ENCODE data around the gene TSHZ1.

TSHZ1 gene, protein sequence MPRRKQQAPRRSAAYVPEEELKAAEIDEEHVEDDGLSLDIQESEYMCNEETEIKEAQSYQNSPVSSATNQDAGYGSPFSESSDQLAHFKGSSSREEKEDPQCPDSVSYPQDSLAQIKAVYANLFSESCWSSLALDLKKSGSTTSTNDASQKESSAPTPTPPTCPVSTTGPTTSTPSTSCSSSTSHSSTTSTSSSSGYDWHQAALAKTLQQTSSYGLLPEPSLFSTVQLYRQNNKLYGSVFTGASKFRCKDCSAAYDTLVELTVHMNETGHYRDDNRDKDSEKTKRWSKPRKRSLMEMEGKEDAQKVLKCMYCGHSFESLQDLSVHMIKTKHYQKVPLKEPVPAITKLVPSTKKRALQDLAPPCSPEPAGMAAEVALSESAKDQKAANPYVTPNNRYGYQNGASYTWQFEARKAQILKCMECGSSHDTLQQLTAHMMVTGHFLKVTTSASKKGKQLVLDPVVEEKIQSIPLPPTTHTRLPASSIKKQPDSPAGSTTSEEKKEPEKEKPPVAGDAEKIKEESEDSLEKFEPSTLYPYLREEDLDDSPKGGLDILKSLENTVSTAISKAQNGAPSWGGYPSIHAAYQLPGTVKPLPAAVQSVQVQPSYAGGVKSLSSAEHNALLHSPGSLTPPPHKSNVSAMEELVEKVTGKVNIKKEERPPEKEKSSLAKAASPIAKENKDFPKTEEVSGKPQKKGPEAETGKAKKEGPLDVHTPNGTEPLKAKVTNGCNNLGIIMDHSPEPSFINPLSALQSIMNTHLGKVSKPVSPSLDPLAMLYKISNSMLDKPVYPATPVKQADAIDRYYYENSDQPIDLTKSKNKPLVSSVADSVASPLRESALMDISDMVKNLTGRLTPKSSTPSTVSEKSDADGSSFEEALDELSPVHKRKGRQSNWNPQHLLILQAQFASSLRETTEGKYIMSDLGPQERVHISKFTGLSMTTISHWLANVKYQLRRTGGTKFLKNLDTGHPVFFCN (N-terminal part only)

DNA sequence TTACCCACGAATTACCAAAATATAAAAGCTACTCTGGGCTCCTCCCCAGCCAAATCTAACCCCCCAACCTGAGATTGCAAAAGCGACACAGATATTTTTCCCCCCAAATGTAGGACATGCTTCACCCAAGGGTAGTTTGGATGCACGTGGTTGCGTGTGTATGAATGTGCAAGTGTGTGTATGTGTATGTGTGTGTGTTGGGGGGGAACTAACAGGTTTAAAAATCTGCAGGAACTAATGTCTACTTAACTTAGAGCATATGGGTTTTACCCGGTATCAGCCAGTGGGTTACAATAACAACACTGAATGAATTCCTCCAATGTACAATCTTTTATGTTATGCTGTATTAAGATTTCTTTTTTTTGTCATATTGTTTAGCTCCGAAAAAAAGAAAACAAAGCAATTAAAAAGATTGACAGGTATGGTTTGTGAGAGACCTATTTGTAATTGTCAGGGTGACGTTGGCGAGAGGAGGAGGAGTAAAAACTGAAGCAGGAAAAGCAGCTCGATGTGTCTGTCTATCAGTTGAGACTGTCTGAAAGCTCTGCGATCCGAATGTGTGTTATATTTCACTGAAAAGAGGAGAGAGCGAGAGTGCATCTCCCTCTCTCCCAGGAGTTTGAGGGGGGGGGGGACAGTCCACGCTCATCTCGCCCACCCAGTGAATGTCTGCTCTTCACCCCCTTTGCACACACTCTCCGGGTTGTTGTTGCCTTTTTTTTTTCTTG lies at the start of gene TSHZ1:
TSHZ1 (plus strand) TSS at position 524 of the 728 bp plus-strand sequence. CDS start 1,080 bp downstream, outside the sequence.
- DNase-seq (ENCODE audit: extremely low read depth in 1 of 2, low read depth in 1 of 2): no peak

DNA sequence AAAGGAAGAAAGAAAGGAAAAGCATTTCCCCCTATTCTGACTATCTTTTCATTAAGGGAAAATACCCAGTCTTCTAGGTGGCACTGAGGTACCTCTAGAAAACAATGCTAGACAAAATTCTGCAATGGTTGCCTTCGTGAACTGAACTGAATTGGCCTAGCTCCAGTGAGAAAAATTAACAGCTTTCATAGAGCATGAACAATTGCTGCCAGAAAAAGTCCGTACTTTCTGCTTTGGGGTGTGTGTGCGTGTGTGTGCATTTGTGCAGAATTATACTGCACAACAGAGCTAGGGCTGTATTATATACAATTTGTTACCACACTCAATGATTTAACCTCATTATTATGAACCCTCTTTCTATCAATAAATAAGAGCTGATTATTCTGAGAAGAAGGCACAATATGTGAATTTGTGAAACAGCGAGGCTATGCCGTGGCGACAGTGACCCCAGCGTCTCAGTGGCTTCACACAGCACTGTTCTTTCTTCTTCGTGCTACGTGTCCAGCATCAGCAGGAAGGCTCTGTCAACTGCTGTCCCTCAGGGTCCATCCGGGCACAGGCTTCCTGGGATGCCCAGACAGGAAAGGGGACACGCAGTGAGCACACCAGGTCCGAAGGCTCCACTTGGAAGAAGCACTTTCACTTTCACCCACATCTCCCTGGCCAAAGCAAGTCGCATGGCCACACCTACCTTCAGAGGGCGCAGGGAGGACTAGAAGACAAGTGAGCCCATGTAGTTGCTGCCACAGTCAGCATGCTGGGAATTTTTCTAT lies 49.2 kb upstream of the TSHZ1 start:
- DNase-seq (ENCODE audit: extremely low read depth in 1 of 2, low read depth in 1 of 2): no peak

DNA sequence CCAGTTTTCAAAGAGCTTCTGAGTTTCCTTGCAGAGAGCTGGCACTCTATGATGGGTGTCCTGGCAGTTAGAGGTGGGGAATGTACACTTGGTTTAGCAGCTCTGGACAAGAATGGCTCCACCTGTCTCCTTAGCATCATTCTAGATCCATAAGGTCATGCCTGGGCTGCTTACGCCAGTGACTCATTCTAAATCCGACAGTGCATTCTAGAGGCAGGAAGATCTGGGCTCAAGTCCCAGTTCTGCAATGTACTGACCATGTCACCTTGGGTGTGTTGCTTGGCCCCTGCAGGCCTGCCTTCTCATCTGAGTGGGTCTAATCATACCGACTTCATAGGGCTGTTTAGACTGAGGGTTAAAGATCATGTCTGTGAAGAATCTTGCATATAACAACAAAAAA lies 48.1 kb upstream of the TSHZ1 start:
- DNase-seq (ENCODE audit: extremely low read depth in 1 of 2, low read depth in 1 of 2): no peak

- no peak for DNase-seq (ENCODE audit: extremely low read depth in 1 of 2, low read depth in 1 of 2)
Observed at GRCh38 chr18:75162978-75163377, 47.6 kb upstream of the TSHZ1 start.

- DNase-seq (ENCODE audit: extremely low read depth in 1 of 2, low read depth in 1 of 2): no peak
Observed at GRCh38 chr18:75163736-75164135, 46.9 kb upstream of the TSHZ1 start.

- no peak for DNase-seq (ENCODE audit: extremely low read depth in 1 of 2, low read depth in 1 of 2)
Observed at GRCh38 chr18:75164479-75164878, 46.1 kb upstream of the TSHZ1 start.

GRCh38 chr18:75165926-75166325 lies 44.7 kb upstream of the TSHZ1 start:
- no peak for DNase-seq (ENCODE audit: extremely low read depth in 1 of 2, low read depth in 1 of 2)

GRCh38 chr18:75167137-75167536 lies 43.5 kb upstream of the TSHZ1 start:
- no peak for DNase-seq (ENCODE audit: extremely low read depth in 1 of 2, low read depth in 1 of 2)

- no peak for DNase-seq (ENCODE audit: extremely low read depth in 1 of 2, low read depth in 1 of 2)
Observed at GRCh38 chr18:75167759-75168618, 42.6 kb upstream of the TSHZ1 start.

- DNase-seq (ENCODE audit: extremely low read depth in 1 of 2, low read depth in 1 of 2): no peak
Observed at GRCh38 chr18:75168619-75169018, 42.0 kb upstream of the TSHZ1 start.

DNA sequence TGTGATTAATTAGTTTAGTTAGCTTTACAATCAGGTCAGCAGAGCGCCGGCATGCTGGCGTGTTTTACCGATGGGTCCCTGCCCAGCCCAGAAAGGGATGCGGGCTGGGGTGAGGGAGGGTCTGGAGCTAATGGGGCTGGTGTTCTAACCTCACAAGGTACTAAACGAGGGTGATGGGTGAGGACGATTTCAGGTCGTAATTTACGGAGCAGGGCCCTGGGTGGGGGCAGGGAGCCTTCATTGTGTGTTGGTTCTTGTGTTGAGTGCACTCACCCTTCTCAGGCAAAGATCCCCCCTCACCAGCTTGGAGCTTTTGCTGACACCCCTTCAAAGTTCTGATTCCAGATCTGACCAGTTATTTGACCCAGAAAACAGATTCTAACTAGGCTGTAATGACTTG lies 41.2 kb upstream of the TSHZ1 start:
- DNase-seq (ENCODE audit: extremely low read depth in 1 of 2, low read depth in 1 of 2): no peak

DNA sequence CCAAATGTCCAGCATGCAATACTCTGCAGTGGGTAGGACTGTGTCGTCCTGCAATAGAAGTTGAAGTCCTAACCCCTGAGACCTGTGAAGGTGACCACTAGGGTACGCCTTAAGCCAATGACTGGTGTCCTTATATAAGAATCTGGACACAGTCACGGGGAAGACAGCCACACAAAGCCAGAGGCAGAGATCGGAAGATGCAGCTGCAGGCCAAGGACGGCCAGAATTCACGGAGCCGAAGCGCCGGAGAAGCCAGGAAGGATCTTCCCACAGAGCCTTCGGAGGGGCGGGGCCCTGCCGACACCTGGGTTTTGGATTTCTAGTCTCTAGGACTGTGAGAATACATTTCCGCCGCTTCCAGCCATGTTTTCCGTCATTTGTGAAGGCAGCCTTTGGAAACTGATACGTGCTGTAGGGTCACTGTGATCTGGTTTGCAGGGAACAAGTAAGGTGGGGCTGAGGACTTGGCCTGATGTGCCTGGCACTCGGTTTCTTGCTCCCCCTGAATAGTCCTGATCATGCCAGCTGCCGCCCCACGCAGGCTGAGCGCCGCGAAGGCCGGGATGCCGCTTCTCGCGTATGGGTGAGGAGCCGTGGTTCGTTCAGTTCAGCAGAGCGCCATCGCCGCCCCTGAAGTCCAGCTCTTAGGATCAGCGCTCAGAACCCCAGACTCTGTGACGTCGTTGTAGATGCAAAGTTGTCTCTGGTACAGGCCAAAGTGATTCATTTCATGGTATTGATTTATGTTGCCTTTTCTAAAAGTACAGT lies 40.4 kb upstream of the TSHZ1 start:
- no peak for DNase-seq (ENCODE audit: extremely low read depth in 1 of 2, low read depth in 1 of 2)

DNA sequence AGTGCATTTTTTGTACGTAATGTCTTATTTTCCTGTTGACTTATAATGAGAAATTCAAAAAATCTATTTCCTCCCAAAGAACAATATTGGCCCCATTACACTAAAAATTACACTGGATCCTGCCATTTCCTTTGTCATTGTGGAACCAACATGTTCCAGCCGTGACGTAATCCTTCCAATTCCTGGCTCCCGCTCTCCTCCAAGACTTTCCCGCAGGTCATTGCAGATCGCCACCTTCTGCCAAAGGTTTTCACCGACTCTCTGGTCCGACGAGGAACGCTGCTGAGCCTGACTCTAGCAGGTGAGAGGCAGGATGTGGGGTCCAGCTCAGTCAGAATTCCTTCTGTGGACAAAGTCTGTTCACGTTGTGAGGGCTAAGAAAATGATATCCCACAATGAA lies 39.7 kb upstream of the TSHZ1 start:
- no peak for DNase-seq (ENCODE audit: extremely low read depth in 1 of 2, low read depth in 1 of 2)

DNA sequence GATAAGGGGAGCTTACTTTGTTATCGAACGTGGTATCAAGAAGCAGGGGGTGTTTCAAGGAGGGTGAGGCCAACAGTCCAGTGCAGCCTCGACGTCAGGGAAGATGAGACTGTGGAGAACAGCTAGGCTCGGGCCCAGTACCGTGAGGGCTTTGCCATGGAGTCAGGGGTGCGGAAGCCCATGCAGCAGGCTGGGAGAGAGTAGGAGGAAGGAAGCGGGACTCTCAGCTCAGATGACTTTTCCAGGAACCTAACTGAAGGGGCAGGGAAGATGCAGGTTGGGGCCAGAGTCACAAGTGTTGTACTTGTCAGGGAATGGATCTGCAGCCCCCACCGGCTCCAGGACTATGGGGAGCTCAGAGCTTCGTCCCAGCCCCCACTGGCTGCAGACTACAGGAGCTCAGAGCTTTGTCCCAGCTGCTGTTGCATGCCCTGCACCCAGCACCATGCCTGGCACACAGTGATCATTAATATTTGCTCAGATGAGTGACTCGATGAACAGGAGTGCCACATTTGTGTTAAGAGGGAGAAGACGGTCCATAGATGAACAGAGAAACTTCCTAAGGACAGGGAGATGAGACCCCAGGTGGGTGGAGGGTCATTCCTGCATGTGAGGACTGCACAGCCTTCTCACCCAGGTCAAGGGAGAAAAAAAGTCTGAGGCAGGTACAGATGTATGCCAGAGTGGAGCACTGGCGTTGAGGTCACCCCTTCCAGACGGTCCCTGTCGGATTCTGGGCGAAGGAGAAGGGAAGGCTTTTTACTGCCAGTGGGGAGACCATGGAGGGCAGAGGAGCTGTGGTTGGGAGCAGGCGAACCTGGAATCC lies 38.1 kb upstream of the TSHZ1 start:
- DNase-seq (ENCODE audit: extremely low read depth in 1 of 2, low read depth in 1 of 2): no peak

DNA sequence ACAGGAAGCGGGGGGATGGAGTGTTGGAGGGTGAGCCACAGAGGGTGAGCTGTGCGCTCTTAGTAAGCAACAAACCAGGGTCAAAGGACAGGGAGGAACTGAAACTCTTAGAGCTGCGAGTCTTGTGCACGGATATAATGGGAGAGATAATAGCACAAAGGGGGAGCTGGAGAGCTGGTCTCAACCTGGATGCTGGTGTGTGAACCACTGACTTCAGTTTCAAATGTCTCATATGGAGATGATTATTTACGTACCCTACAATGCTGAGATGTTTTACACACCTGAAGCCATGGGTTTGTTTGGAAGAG lies 37.5 kb upstream of the TSHZ1 start:
- DNase-seq (ENCODE audit: extremely low read depth in 1 of 2, low read depth in 1 of 2): no peak

- no peak for DNase-seq (ENCODE audit: extremely low read depth in 1 of 2, low read depth in 1 of 2)
Observed at GRCh38 chr18:75173738-75174137, 36.9 kb upstream of the TSHZ1 start.

GRCh38 chr18:75176849-75177248 lies 33.7 kb upstream of the TSHZ1 start:
- DNase-seq (ENCODE audit: extremely low read depth in 1 of 2, low read depth in 1 of 2): no peak

- DNase-seq (ENCODE audit: extremely low read depth in 1 of 2, low read depth in 1 of 2): no peak
Observed at GRCh38 chr18:75178376-75178775, 32.2 kb upstream of the TSHZ1 start.
